ENCODE data around the gene TUBG2. TPM values are rescaled to one million over a fixed set of nuclear protein-coding genes. Genes with fewer than 3 reads are reported as not detected.

Gene TUBG2
- total RNA-seq, 1 donor from 2014 or later: 18.7 TPM

GRCh38 chr17:42680331-42680808 lies 21.3 kb downstream of the TUBG2 start:
- Mint-ChIP-seq H3K4me3 (peak overlapping the region; percentile 74), H3K9me3 (no peaks in the 10 kb centered on the region), H3K27ac (ENCODE audit: unreplicated experiment) (peak overlapping the region; percentile 71), H3K27me3 (ENCODE audit: low read depth) (peaks cover 8% of the 10 kb centered on the region), H3K4me1 (peaks cover 52% of the 10 kb centered on the region), H3K36me3 (ENCODE audit: low read depth) (peaks cover under 1% of the 10 kb centered on the region)
- no peak for DNase-seq (ENCODE audit: low read depth, low spot score)
- TF ChIP-seq CTCF (conservative IDR thresholded peaks at IDR 0.05): no peak

GRCh38 chr17:42681976-42682721 lies 23.1 kb downstream of the TUBG2 start, which contains the start of gene CNTNAP1:
Gene CNTNAP1, plus strand, starts transcription at chr17:42682531. Its CDS starts 299 bp downstream, at chr17:42682830.
- peak; percentile 50 for DNase-seq (ENCODE audit: low read depth, low spot score)
- peaks cover 55% of the 10 kb centered on the region for H3K4me1 Mint-ChIP-seq
- TF ChIP-seq CTCF (conservative IDR thresholded peaks at IDR 0.05): no peak

GRCh38 chr17:42682722-42683403 lies 23.8 kb downstream of the TUBG2 start:
- Mint-ChIP-seq H3K27me3 (ENCODE audit: low read depth) (peaks cover 5% of the 10 kb centered on the region), H3K9me3 (no peaks in the 10 kb centered on the region)

More at GRCh38 chr17:42681976-42682721, 23.1 kb downstream of the TUBG2 start, which contains the start of gene CNTNAP1:
- Mint-ChIP-seq H3K27me3 (ENCODE audit: low read depth) (peaks cover 5% of the 10 kb centered on the region), H3K4me3 (peak within 1 kb of the TSS; percentile 91), H3K27ac (ENCODE audit: unreplicated experiment) (peak within 1 kb of the TSS; percentile 87), H3K36me3 (ENCODE audit: low read depth) (peaks cover 7% of the 10 kb centered on the region), H3K9me3 (no peaks in the 10 kb centered on the region)

GRCh38 chr17:42683407-42684034 lies 24.4 kb downstream of the TUBG2 start:
- peaks cover 7% of the 10 kb centered on the region for H3K36me3 Mint-ChIP-seq (ENCODE audit: low read depth)
- no peak overlapping the region for H3K27ac Mint-ChIP-seq (ENCODE audit: unreplicated experiment)
- peak overlapping the region; percentile 91 for H3K4me3 Mint-ChIP-seq
- no peak for DNase-seq (ENCODE audit: low read depth, low spot score)
- H3K9me3 Mint-ChIP-seq: no peaks in the 10 kb centered on the region
- H3K27me3 Mint-ChIP-seq (ENCODE audit: low read depth): peaks cover 5% of the 10 kb centered on the region
- TF ChIP-seq CTCF (conservative IDR thresholded peaks at IDR 0.05): no peak
- peaks cover 43% of the 10 kb centered on the region for H3K4me1 Mint-ChIP-seq

More at GRCh38 chr17:42682722-42683403, 23.8 kb downstream of the TUBG2 start:
- peaks cover 49% of the 10 kb centered on the region for H3K4me1 Mint-ChIP-seq
- H3K27ac Mint-ChIP-seq (ENCODE audit: unreplicated experiment): peak overlapping the region; percentile 14
- peak; percentile 52 for DNase-seq (ENCODE audit: low read depth, low spot score)
- H3K4me3 Mint-ChIP-seq: peak overlapping the region; percentile 91
- TF ChIP-seq CTCF (conservative IDR thresholded peaks at IDR 0.05): no peak
- peaks cover 7% of the 10 kb centered on the region for H3K36me3 Mint-ChIP-seq (ENCODE audit: low read depth)

GRCh38 chr17:42684929-42685556 lies 26.0 kb downstream of the TUBG2 start:
- no peak overlapping the region for H3K27ac Mint-ChIP-seq (ENCODE audit: unreplicated experiment)

More at GRCh38 chr17:42684929-42685556, 26.0 kb downstream of the TUBG2 start:
- no peaks in the 10 kb centered on the region for H3K9me3 Mint-ChIP-seq
- TF ChIP-seq CTCF (conservative IDR thresholded peaks at IDR 0.05): no peak
- peaks cover 36% of the 10 kb centered on the region for H3K4me1 Mint-ChIP-seq
- peaks cover 7% of the 10 kb centered on the region for H3K36me3 Mint-ChIP-seq (ENCODE audit: low read depth)
- H3K27me3 Mint-ChIP-seq (ENCODE audit: low read depth): peaks cover 5% of the 10 kb centered on the region
- H3K4me3 Mint-ChIP-seq: peak overlapping the region; percentile 64
- no peak for DNase-seq (ENCODE audit: low read depth, low spot score)
